Amniotic stem cell (primary cell): Measurements from ENCODE around the gene KDM8.
"Not testable (repeated sequence)": the region's sequence is repeated elsewhere in the genome, so short reads cannot be mapped to it uniquely, and the experiment has no call there.

Experiments used
- DNase-seq: peaks from one replicate; lab custom pipeline; 2025; lab: John Stamatoyannopoulos, UW

The KDM8 gene

DNA sequence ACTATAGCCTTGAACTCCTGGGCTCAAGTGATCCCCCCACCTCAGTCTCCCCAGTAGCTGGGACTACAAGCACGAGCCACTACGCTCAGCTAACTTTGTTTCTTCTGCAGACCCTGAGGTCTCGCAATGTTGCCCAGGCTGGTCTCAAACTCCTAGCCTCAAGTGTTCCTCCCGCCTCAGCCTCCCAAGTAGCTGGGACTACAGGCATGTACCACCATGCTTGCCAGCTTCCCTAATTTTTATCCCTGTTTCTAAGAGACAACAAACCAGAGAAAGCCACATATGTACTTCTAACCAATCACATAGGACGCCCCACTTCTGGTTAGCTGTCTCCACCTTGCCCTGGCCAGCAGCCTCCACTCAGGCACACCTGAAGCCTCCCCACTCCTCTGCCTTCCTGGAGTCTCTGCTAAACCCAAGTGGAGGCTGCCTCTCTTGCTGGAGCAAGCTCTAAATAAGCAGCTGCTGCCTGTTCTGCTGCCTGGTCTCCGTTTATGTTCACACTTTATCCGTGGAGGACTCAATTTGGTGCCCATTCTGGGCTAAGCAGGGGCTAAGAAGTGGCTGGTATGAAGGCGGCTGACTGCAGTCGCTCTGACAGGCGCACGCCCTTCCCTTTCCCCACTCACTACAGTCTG is 40.5 kb downstream of the KDM8 start:
- no peak for DNase-seq

DNA sequence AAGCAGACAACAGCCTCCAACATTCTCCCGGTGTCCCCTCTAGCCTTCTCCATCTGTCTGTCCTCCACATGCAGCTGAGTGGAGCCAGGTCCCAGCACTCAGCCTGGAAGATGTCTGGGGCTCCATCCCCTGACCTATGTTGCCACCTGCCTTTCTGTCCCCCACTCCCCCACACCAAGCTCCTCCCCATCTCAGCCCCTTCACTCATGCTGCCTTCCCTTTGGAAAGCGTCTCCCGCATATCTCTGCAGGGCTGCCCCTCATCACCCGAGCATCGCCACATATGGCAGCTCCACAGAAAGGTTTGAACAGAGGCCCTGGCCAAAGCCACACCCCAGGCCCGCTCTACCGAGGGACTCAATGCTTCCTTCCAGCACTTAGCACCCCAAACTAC is 41.0 kb downstream of the KDM8 start:
- no peak for DNase-seq

GRCh38 chr16:27245276-27246172 is 42.2 kb downstream of the KDM8 start:
- no peak for DNase-seq

DNA sequence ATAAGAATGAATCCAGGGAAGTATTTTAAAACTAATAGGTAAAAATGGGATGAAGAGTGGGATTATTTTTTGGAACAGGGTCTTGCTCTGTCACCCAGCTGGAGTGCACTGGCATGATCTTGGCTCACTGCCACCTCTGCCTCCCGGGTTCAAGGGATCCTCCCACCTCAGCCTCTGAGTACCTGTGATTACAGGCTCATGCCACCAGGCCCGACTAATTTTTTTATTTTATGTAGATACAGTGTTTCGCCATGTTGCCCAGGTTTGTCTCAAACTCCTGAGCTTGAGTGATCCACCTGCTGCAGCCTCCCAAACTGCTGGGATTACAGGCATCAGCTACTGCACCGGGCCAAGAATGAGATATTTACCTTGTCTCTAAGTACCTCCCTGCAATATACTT is 43.1 kb downstream of the KDM8 start:
- DNase-seq: no peak

DNA sequence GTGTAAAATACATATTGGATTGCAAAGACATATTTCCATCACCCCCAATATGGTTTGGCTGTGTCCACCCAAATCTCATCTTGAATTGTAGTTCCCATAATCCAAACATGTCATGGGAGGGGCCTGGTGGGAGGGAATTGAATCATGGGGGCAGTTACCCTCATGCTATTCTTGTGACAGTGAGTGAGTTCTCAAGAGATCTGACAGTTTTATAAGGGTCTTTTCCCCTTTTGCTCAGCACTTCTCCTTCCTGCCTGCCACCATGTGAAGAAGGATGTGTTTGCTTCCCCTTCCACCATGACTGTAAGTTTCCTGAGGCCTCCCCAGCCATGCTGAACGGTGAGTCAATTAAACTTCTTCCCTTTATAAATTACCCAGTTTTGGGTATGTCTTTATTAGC is 43.8 kb downstream of the KDM8 start:
- DNase-seq: not testable (repeated sequence)

- DNase-seq: no peak
Measured at GRCh38 chr16:27248036-27248435, 44.7 kb downstream of the KDM8 start.

- not testable (repeated sequence) for DNase-seq
Measured at GRCh38 chr16:27248886-27249285, 45.6 kb downstream of the KDM8 start.

GRCh38 chr16:27251541-27252205 is 48.3 kb downstream of the KDM8 start:
- DNase-seq: no peak

DNA sequence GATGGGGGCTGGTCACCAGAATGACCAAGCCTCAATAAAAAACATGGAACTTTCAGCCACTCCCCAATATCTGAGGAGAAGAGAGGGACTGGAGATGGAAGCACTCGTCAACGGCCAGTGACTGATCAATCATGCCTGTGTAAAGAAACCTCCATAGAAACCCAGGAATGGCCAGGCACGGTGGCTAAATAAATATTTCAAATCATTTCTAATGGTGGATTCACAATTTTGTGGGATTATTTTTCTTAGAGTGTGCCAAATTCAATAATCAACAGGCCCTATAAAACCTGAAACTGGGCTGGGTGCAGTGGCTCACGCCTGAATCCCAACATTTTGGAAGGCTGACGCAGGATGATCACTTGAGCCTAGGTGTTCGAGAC is 48.9 kb downstream of the KDM8 start:
- no peak for DNase-seq

- DNase-seq: peak; percentile 77
Measured at GRCh38 chr16:27253526-27253930, 50.2 kb downstream of the KDM8 start.

DNA sequence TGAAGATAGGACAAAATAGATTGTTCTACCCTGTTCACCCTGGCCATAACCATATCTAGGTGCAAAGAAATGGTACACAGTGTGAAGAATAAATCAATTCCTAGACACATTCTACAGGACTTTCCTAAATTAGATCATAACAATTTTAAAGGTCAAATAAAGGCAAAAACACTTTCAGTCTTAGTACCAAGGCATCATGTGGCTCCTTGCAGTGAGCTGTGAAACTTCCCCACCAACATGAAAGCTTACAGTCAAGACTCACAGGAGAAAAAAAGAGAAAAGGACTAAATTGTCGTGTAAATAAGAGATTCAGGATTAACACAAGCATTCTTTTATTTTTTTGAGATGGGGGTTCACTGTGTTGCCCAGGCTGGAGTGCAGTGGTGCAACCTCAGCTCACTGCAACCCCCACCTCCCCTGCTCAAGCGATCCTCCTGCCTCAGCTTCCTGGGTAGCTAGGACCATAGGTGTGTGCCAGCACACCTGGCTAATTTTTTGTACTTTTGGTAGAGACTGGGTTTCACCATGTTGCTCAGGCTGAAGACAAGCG is 51.0 kb downstream of the KDM8 start:
- DNase-seq: no peak

DNA sequence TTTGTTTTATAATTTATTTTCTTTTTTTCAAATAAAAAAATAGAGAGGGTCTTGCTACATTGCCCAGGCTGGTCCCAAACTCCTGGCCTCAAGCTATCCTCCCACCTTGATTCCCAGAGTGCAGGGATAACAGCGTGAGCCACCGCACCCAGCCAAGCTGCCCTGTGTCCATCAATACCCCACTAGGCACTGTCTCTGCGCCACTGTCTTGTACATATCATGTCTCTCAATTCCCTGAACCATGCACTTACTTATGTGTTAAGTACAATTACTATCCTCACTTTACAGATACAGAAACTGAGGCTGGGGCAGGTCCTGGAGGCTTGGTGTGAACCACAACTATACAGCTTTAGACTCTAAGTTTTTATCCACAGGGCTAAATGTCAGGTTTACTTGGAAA is 53.5 kb downstream of the KDM8 start:
- DNase-seq: no peak

DNA sequence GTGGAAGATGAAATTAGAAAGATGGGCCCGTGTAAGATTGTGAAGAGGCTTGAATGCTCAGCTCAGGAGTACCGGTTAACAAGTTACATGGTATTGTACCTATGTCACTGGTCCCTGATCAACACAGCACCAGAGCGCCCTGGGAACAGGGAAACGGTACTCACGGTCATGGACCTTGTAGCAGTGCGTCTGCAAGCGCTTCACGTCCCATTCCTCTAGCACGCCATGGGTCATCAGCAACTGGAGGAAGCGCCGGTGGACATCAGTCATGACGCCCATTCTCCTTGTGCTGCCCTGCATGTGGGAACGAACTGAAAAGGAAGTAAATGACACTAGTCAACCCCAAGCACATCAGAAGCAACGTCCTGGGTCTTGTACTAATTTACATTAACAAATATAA is 53.9 kb downstream of the KDM8 start:
- no peak for DNase-seq

DNA sequence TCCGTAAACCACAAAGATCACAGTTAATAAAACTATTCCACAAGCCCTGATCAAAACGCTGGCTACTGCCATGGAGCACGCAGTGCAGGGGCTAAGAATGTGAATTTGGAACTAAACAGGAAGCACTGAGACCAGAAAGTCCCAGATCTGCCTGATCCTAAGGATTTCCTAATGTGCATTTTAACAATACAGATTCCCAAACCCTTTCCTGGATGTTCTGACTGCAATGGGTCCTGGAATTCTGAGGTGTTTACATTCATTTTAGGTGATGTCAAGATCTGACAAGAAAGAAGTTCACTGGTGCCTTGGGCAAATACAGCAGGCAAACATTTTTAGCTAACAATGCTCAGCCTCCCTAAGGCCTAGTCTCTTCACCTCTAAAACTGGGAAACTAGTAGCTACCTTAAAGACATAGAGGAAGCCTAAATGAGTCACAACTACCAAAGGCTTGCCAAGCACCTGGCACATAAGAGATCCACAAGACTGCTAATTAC is 55.0 kb downstream of the KDM8 start:
- DNase-seq: no peak

- no peak for DNase-seq
Measured at GRCh38 chr16:27259710-27260109, 56.4 kb downstream of the KDM8 start.

DNA sequence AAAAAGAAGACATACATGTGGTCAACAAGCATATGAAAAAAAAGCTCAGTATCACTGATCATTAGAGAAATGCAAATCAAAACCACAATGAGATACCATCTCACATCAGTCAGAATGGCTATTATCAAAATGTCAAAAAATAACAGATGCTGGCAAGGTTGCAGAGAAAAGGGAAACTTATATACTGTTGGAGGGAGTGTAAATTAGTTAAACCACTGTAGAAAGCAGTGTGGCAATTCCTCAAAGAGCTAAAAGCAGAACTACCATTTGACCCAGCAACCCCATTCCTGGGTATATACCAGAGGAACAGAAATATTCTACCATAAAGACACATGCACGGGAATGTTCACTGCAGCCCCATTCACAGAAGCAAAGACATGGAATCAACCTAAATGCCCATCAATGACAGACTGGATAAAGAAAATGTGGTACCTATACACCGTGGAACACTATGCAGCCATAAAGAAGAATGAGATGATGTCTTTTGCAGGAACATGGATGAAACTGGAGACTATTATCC is 59.6 kb downstream of the KDM8 start:
- not testable (repeated sequence) for DNase-seq

DNA sequence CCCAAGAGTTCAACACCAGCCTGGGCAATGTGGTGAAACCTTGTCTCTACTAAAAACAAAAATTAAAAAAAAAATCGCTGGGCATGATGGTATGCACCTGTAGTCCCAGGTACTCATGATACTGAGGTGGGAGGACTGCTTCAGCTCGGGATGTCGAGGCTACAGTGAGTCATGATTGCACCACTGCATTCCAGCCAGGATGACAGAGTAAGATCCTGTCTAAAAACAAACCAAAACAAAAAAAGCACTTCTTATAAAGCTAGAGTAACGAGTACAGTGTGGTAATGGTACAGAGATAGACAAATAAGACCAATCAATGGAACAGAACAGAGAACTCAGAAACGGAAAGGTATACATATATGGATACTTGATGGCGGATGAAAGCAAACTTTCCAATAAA is 60.8 kb downstream of the KDM8 start:
- DNase-seq: peak; percentile 4

- no peak for DNase-seq
Measured at GRCh38 chr16:27265982-27266381, 62.7 kb downstream of the KDM8 start.

DNA sequence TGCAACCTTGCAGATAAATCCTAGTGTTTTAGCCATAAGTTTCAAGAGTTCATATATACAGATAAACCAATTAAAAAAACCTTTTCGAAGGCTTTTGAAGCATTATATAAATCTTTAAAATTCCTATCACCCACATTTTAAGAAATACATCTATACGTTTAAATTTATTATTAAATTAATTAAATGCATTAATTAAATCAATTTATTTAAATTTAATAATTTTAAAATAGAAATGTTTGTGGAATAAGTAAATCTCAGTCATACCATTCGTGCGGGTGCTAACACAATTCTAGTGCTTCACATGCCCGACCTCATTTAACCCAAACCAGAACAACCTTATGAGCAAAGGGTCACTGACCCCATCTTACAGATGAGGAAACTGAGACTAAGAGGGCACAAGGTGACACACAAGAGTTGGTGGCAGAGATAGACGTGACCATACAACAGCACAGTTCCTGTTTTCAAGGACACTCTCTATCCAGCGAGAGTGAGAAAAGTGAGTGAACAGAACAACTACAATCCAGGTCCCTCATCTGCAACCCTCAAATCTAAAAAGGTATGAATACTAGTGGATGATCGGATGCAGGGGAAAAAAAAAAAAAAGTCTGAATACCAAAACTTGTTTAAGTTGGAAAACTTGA is 63.8 kb downstream of the KDM8 start:
- no peak for DNase-seq

GRCh38 chr16:27268376-27269299 is 65.3 kb downstream of the KDM8 start, which contains the start of gene NSMCE1:
Gene NSMCE1, minus strand, starts transcription at chr16:27268772. Its CDS starts 11,202 bp downstream, at chr16:27257570.
- peak; percentile 92 for DNase-seq
